ENCODE data around the gene TEK.

TEK gene

GRCh38 chr9:27194401-27195091, 85.5 kb downstream of the TEK start:
- no peak for TF ChIP-seq CTCF (IDR thresholded peaks at IDR 0.05; ENCODE audit: low read depth, low read length, missing control alignments)
- no peak for DNase-seq (ENCODE audit: low read depth)
- no peak overlapping the region for H3K4me3 ChIP-seq (ENCODE audit: low read depth, low read length)

GRCh38 chr9:27195191-27195590, 86.2 kb downstream of the TEK start:
- TF ChIP-seq CTCF (IDR thresholded peaks at IDR 0.05; ENCODE audit: low read depth, low read length, missing control alignments), result no peak
- no peak overlapping the region for H3K4me3 ChIP-seq (ENCODE audit: low read depth, low read length)
- DNase-seq (ENCODE audit: low read depth), result no peak

GRCh38 chr9:27196383-27196782, 87.4 kb downstream of the TEK start:
- DNase-seq (ENCODE audit: low read depth), result no peak
- no peak overlapping the region for H3K4me3 ChIP-seq (ENCODE audit: low read depth, low read length)
- TF ChIP-seq CTCF (IDR thresholded peaks at IDR 0.05; ENCODE audit: low read depth, low read length, missing control alignments), result no peak

GRCh38 chr9:27198190-27198589, 89.2 kb downstream of the TEK start:
- TF ChIP-seq CTCF (IDR thresholded peaks at IDR 0.05; ENCODE audit: low read depth, low read length, missing control alignments), result no peak
- DNase-seq (ENCODE audit: low read depth), result no peak
- no peak overlapping the region for H3K4me3 ChIP-seq (ENCODE audit: low read depth, low read length)

- DNase-seq (ENCODE audit: low read depth), result no peak
- no peak for TF ChIP-seq CTCF (IDR thresholded peaks at IDR 0.05; ENCODE audit: low read depth, low read length, missing control alignments)
- no peak overlapping the region for H3K4me3 ChIP-seq (ENCODE audit: low read depth, low read length)
Measured at GRCh38 chr9:27202056-27202455, 93.0 kb downstream of the TEK start.

- H3K4me3 ChIP-seq (ENCODE audit: low read depth, low read length), result no peak overlapping the region
- DNase-seq (ENCODE audit: low read depth), result no peak
- TF ChIP-seq CTCF (IDR thresholded peaks at IDR 0.05; ENCODE audit: low read depth, low read length, missing control alignments), result no peak
Measured at GRCh38 chr9:27203783-27204182, 94.8 kb downstream of the TEK start.

- no peak for DNase-seq (ENCODE audit: low read depth)
- no peak overlapping the region for H3K4me3 ChIP-seq (ENCODE audit: low read depth, low read length)
- no peak for TF ChIP-seq CTCF (IDR thresholded peaks at IDR 0.05; ENCODE audit: low read depth, low read length, missing control alignments)
Measured at GRCh38 chr9:27204578-27204977, 95.6 kb downstream of the TEK start.

Measured in GM12864 (cell line).